HepG2 (cell line): ENCODE measurements around the gene NTPCR. TPM values are rescaled to one million over a fixed set of nuclear protein-coding genes. Genes with fewer than 3 reads are reported as not detected.

Experiments
- ATAC-seq: fragments of 200-7000 bp; cut with Tn5 transposase; 3 replicates; pipeline ENCODE4 v1.9.1; 2020; ENCODE audit warnings: mild to moderate bottlenecking, moderate library complexity
- BruUV-seq: library from RNA; stranded (reverse); fragments of 400-500 nt; replicated peaks from 2 replicates; lab custom pipeline; 2021; lab: Mats Ljungman, UMichigan
- CTCF ChIA-PET: fragments of 300-600 bp; formaldehyde crosslinking; extraction: SDS; loops from one replicate; lab custom pipeline; 2021; ENCODE audit warnings: low total read pairs, inconsistent platforms, low intra/inter-chr PET ratio; lab: Yijun Ruan, JAX
- POLR2A ChIA-PET: fragments of 350-600 bp; sonication (Branson Sonifier 250); formaldehyde crosslinking; loops from one replicate; lab custom pipeline; 2020; ENCODE audit warnings: antibody characterized with exemption, inconsistent platforms; lab: Yijun Ruan, JAX
- DNase-seq: peaks from one replicate; pipeline ENCODE4 v3.0.0-alpha.2; 2015; ENCODE audit warnings: low spot score
- FAIRE-seq: peaks from 3 replicates; lab custom pipeline; 2011; peaks lifted over from hg19 to GRCh38; lab: Jason Lieb, UNC
- H2AFZ ChIP-seq: one replicate; pipeline ENCODE4 v1.6.1; 2011; ENCODE audit warnings: low read length, inconsistent platforms
- H3K27ac ChIP-seq: fragments of 300-600 bp; 3 replicates; pipeline ENCODE4 v1.8.0; 2011; ENCODE audit warnings: mixed run types, mild to moderate bottlenecking, mixed read lengths, low read length, inconsistent platforms; ENCODE audit not compliant: insufficient read depth; ENCODE audit errors: extremely low read length
- H3K27me3 ChIP-seq, 2 experiments: fragments of 200-600 bp in 1 of 2; 2 replicates in 1 of 2; 3 replicates in 1 of 2; pipeline versions ENCODE4 v1.6.0 to v1.8.0; 2011; ENCODE audit warnings: low read length in 2 of 2, mild to moderate bottlenecking in 2 of 2, moderate library complexity in 2 of 2, inconsistent platforms in 1 of 2; ENCODE audit not compliant: insufficient read depth in 2 of 2, control insufficient read depth in 1 of 2
- H3K36me3 ChIP-seq, 2 experiments: fragments of 200-600 bp in 1 of 2; replicated peaks in 1 of 2; 2 replicates in 1 of 2; 3 replicates in 1 of 2; pipeline versions ENCODE4 v1.5.1 to v1.8.0; 2011; ENCODE audit warnings: low read length in 2 of 2, inconsistent platforms in 1 of 2; ENCODE audit not compliant: insufficient read depth in 2 of 2, control insufficient read depth in 1 of 2
- H3K4me1 ChIP-seq: 2 replicates; pipeline ENCODE4 v1.5.1; 2012; ENCODE audit warnings: low read length, inconsistent platforms; ENCODE audit not compliant: insufficient read depth
- H3K4me2 ChIP-seq: 2 replicates; pipeline ENCODE4 v1.6.0; 2011; ENCODE audit warnings: low read depth, low read length, inconsistent platforms
- H3K4me3 ChIP-seq, 3 experiments: fragments of 200-600 bp in 1 of 3; sonication (generic), shearing (Covaris generic) in 1 of 3; replicated peaks in 1 of 3; 2 replicates each; pipeline ENCODE4 v1.5.1; 2011 to 2016; ENCODE audit warnings: low read length in 3 of 3, inconsistent platforms in 2 of 3, low read depth in 2 of 3, mild to moderate bottlenecking in 2 of 3, control low read depth in 1 of 3, mixed read lengths in 1 of 3; ENCODE audit not compliant: insufficient read depth in 1 of 3
- H3K79me2 ChIP-seq: one replicate; pipeline ENCODE4 v1.6.1; 2011; ENCODE audit warnings: low read length, inconsistent platforms; ENCODE audit not compliant: insufficient read depth
- H3K9ac ChIP-seq: 2 replicates; pipeline ENCODE4 v1.6.0; 2011; ENCODE audit warnings: mild to moderate bottlenecking, low read depth, low read length, inconsistent platforms; ENCODE audit not compliant: insufficient read depth
- H3K9me3 ChIP-seq: 2 replicates; pipeline ENCODE4 v1.5.1; 2012; ENCODE audit warnings: mild to moderate bottlenecking, low read length
- H4K20me1 ChIP-seq: 2 replicates; pipeline ENCODE4 v1.6.0; 2011; ENCODE audit warnings: inconsistent platforms, mild to moderate bottlenecking, low read length, moderate library complexity; ENCODE audit not compliant: insufficient read depth
- AGO2 ChIP-seq: fragments of 200-400 bp; formaldehyde crosslinking; optimal IDR thresholded peaks from 2 replicates; pipeline ENCODE3; 2017; ENCODE audit warnings: mild to moderate bottlenecking, low read depth, low read length, moderate library complexity
- HOXA7 ChIP-seq: sonication (generic); formaldehyde crosslinking; IDR thresholded peaks from 2 replicates; pipeline ENCODE4 v1.8.1; 2022; ENCODE audit warnings: mild to moderate bottlenecking, missing genetic modification reagents, moderate library complexity
- ISL2 ChIP-seq: sonication (generic); formaldehyde crosslinking; IDR thresholded peaks from 2 replicates; pipeline ENCODE4 v1.5.0; 2020; ENCODE audit warnings: missing genetic modification reagents
- MXD3 ChIP-seq: IDR thresholded peaks from 2 replicates; pipeline ENCODE4 v1.6.1; 2016; ENCODE audit warnings: mild to moderate bottlenecking, missing biosample characterization, missing genetic modification reagents
- SALL1 ChIP-seq: sonication (generic); formaldehyde crosslinking; IDR thresholded peaks from 2 replicates; pipeline ENCODE4 v1.8.0; 2022; ENCODE audit warnings: mild to moderate bottlenecking, missing genetic modification reagents
- TEF ChIP-seq: sonication (generic); formaldehyde crosslinking; IDR thresholded peaks from 2 replicates; pipeline ENCODE4 v1.5.0; 2020; ENCODE audit warnings: missing genetic modification reagents
- THYN1 ChIP-seq: sonication (generic); formaldehyde crosslinking; IDR thresholded peaks from 2 replicates; pipeline ENCODE4 v1.8.1; 2023; ENCODE audit warnings: low read depth, mild to moderate bottlenecking, moderate library complexity, missing genetic modification reagents, borderline replicate concordance
- ZNF136 ChIP-seq: sonication (generic); formaldehyde crosslinking; IDR thresholded peaks from 2 replicates; pipeline ENCODE4 v1.8.1; 2022; ENCODE audit warnings: low read depth, mild to moderate bottlenecking, moderate library complexity, missing genetic modification reagents
- ZNF256 ChIP-seq: sonication (generic); formaldehyde crosslinking; conservative IDR thresholded peaks from 2 replicates; pipeline ENCODE4 v1.4.0; 2020; ENCODE audit warnings: missing genetic modification reagents
- ZNF776 ChIP-seq: sonication (generic); formaldehyde crosslinking; IDR thresholded peaks from 2 replicates; pipeline ENCODE4 v1.4.0; 2020; ENCODE audit warnings: mild to moderate bottlenecking, missing genetic modification reagents
- WGBS: methylation state at CpG from one replicate; pipeline ENCODE4 v1.1.6; 2017; ENCODE audit warnings: low lambda C conversion rate; 5-methylcytosine and 5-hydroxymethylcytosine counted together
- in situ Hi-C: cut with HindIII; loops from 2 replicates; pipeline ENCODE4 v1.10.0; 2017; ENCODE audit warnings: low pct_unique_long_range_greater_than_20kb; ENCODE audit not compliant: extremely low pct_ligation_motif_present
- intact Hi-C: fragments of 100-400 bp; cut with micrococcal nuclease; formaldehyde crosslinking; loops from one replicate; pipeline ENCODE4 v1.10.0; 2022; ENCODE audit not compliant: unreplicated experiment
- polyA plus RNA-seq, 8 experiments: library from polyadenylated mRNA; depleted of rRNA in 3 of 8; stranded (reverse) in 7 of 8; unstranded in 1 of 8; fragments of >200 nt; fragmentation: Illumina TruSeq in 4 of 8; extraction: Trizol in 4 of 8; gene quantifications; 2 replicates each; pipeline versions ENCODE4 v1.2.1 to v1.2.3, GENCODE V29; 2011 to 2016; ENCODE audit warnings: low read depth in 4 of 8, missing spikeins in 1 of 8, mixed read lengths in 1 of 8; ENCODE audit not compliant: insufficient read depth in 1 of 8
- total RNA-seq, 5 experiments: library from RNA; depleted of rRNA; stranded (reverse); fragments of >200 nt; fragmentation: Illumina TruSeq; extraction: Trizol; gene quantifications; 2 replicates each; pipeline ENCODE4 v1.2.3, GENCODE V29; 2016; ENCODE audit warnings: low read depth in 1 of 5
- TF ChIP-seq, protein P1 (sequence below): IDR thresholded peaks from 2 replicates; pipeline ENCODE4 v1.4.0; 2020; ENCODE audit warnings: mild to moderate bottlenecking, missing genetic modification reagents
- TF ChIP-seq, protein P2 (sequence below): sonication (generic); formaldehyde crosslinking; IDR thresholded peaks from 2 replicates; pipeline ENCODE4 v1.5.1; 2020; ENCODE audit warnings: mild to moderate bottlenecking, missing genetic modification reagents, borderline replicate concordance
- TF ChIP-seq, protein P3 (sequence below): sonication (generic); formaldehyde crosslinking; IDR thresholded peaks from 2 replicates; pipeline ENCODE4 v1.5.0; 2020; ENCODE audit warnings: mild to moderate bottlenecking, low read depth, missing genetic modification reagents, borderline replicate concordance

The NTPCR gene
- total and polyA plus RNA-seq, 2 of the 13 experiments (the other 11 are each of a cell fraction or from before 2014, with no cell fraction given), result 11.7 to 47.0 TPM

- H3K4me2 ChIP-seq, result no peak overlapping the region
- H3K27me3 ChIP-seq, result peaks cover 2 to 23% of the 10 kb centered on the region in 2 experiments; a peak in 4 of 5 replicates
- ATAC-seq, result no peak
- WGBS, result 17% methylated on average over 8 of the region's 8 CpGs
- no peak for FAIRE-seq
- TF ChIP-seq AGO2, result no peak
- TF ChIP-seq, protein P1, sequence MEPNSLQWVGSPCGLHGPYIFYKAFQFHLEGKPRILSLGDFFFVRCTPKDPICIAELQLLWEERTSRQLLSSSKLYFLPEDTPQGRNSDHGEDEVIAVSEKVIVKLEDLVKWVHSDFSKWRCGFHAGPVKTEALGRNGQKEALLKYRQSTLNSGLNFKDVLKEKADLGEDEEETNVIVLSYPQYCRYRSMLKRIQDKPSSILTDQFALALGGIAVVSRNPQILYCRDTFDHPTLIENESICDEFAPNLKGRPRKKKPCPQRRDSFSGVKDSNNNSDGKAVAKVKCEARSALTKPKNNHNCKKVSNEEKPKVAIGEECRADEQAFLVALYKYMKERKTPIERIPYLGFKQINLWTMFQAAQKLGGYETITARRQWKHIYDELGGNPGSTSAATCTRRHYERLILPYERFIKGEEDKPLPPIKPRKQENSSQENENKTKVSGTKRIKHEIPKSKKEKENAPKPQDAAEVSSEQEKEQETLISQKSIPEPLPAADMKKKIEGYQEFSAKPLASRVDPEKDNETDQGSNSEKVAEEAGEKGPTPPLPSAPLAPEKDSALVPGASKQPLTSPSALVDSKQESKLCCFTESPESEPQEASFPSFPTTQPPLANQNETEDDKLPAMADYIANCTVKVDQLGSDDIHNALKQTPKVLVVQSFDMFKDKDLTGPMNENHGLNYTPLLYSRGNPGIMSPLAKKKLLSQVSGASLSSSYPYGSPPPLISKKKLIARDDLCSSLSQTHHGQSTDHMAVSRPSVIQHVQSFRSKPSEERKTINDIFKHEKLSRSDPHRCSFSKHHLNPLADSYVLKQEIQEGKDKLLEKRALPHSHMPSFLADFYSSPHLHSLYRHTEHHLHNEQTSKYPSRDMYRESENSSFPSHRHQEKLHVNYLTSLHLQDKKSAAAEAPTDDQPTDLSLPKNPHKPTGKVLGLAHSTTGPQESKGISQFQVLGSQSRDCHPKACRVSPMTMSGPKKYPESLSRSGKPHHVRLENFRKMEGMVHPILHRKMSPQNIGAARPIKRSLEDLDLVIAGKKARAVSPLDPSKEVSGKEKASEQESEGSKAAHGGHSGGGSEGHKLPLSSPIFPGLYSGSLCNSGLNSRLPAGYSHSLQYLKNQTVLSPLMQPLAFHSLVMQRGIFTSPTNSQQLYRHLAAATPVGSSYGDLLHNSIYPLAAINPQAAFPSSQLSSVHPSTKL (CRISPR knock-in tag), result no peak
- TF ChIP-seq ISL2 (CRISPR knock-in tag), result no peak
- TF ChIP-seq SALL1 (CRISPR knock-in tag), result no peak
- TF ChIP-seq, protein P2, sequence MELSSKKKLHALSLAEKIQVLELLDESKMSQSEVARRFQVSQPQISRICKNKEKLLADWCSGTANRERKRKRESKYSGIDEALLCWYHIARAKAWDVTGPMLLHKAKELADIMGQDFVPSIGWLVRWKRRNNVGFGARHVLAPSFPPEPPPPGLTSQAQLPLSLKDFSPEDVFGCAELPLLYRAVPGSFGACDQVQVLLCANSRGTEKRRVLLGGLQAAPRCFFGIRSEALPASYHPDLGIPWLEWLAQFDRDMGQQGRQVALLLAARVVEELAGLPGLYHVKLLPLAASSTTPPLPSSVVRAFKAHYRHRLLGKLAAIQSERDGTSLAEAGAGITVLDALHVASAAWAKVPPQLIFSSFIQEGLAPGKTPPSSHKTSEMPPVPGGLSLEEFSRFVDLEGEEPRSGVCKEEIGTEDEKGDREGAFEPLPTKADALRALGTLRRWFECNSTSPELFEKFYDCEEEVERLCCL (CRISPR knock-in tag), result no peak
- TF ChIP-seq ZNF256 (CRISPR knock-in tag), result no peak
- TF ChIP-seq ZNF776 (CRISPR knock-in tag), result no peak
- TF ChIP-seq, protein P3, sequence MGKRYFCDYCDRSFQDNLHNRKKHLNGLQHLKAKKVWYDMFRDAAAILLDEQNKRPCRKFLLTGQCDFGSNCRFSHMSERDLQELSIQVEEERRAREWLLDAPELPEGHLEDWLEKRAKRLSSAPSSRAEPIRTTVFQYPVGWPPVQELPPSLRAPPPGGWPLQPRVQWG (CRISPR knock-in tag), result no peak
- no peak for TF ChIP-seq TEF (CRISPR knock-in tag)
- TF ChIP-seq ZNF136 (CRISPR knock-in tag), result no peak
- no peak for TF ChIP-seq HOXA7
- TF ChIP-seq THYN1 (CRISPR knock-in tag), result no peak
- no peak for TF ChIP-seq MXD3 (CRISPR knock-in tag)
- no peaks in the 10 kb centered on the region for H3K36me3 ChIP-seq
- H3K9ac ChIP-seq, result no peak overlapping the region
- no TSS peak for BruUV-seq
- in situ Hi-C loops, result no loop called here
- CTCF ChIA-PET, result no interaction called here
- no peaks in the 10 kb centered on the region for H3K9me3 ChIP-seq
- H3K4me3 ChIP-seq, result no peak overlapping the region
- POLR2A ChIA-PET, result no interaction called here
- H4K20me1 ChIP-seq, result no peaks in the 10 kb centered on the region
- intact Hi-C loops, result no loop called here
- H2AFZ ChIP-seq, result no peak overlapping the region
- DNase-seq, result no peak
- no peaks in the 10 kb centered on the region for H3K79me2 ChIP-seq
- no peaks in the 10 kb centered on the region for H3K4me1 ChIP-seq
- H3K27ac ChIP-seq, result no peak overlapping the region
Measured at GRCh38 chr1:233020426-233020825, 70.0 kb downstream of the NTPCR start.
